HG03097 (cell line): ENCODE measurements around the gene PLPP3.

Experiments used
- ATAC-seq: cut with Tn5 transposase; IDR thresholded peaks from one replicate; pipeline ENCODE4 v1.9.1; 2021; ENCODE audit not compliant: unreplicated experiment, low FRiP score

Gene PLPP3

DNA sequence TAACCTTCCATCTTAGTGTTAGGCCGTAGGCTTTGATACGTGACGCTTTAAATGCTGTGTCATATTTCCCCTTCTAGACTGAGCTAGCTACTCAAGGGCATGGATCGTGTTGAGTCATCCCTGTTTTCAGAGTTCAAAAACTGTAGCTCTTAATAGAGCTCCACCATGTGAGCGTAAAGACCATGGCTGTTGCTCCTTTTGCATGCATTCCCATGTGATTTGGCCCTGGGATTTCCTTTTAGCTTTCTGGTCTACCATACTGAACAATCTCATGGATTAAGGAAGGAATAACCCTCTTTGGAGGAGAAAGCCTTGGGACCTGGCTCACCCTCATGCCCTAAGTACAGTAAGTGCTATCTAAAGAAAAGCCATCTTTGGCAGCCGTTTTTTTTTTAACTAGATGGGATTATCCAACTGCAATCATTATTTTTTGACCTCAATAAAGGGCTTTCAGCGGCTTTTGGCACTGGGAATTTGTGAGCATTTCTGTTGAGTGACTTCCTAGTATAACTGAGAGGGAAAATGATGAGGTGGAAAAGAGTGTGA is 76.6 kb downstream of the PLPP3 start:
- no peak for ATAC-seq

DNA sequence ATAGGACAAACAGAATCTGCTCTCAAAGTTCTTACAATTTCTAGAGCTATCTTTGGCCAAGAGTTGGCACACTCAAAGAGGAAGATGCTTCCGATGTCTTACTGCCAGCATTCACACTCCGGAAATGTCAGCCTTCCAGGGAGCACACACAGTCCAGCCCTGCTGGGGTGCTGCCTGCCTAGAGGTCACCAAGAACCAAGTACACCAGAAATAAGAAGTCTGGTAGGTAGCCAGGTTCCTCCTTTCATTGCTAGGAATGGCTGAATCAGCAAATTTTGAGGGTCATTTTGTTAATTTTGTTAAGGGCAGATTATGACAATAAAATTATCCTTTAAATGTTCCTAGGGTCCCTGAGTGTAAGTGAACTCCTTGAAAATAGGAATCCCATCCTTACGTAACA is 77.5 kb downstream of the PLPP3 start:
- no peak for ATAC-seq

DNA sequence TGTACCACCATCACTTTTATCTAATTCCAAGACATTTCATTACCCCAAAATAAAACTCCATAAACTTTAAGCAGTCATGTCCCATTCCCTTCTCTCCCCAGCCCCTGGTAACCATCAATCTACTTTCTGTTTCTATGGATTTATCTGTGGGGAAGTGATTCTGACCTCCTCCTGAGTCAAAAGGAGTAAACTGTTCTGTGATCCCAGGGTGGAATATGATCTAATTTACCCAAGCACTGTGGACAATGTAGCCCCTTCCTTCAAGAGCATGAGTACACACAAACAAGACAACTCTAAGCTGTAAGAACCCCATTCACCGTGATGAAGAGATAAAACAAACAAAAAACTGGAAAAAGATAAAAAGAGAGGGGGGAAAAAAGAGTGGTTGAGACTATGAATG is 77.9 kb downstream of the PLPP3 start:
- no peak for ATAC-seq

DNA sequence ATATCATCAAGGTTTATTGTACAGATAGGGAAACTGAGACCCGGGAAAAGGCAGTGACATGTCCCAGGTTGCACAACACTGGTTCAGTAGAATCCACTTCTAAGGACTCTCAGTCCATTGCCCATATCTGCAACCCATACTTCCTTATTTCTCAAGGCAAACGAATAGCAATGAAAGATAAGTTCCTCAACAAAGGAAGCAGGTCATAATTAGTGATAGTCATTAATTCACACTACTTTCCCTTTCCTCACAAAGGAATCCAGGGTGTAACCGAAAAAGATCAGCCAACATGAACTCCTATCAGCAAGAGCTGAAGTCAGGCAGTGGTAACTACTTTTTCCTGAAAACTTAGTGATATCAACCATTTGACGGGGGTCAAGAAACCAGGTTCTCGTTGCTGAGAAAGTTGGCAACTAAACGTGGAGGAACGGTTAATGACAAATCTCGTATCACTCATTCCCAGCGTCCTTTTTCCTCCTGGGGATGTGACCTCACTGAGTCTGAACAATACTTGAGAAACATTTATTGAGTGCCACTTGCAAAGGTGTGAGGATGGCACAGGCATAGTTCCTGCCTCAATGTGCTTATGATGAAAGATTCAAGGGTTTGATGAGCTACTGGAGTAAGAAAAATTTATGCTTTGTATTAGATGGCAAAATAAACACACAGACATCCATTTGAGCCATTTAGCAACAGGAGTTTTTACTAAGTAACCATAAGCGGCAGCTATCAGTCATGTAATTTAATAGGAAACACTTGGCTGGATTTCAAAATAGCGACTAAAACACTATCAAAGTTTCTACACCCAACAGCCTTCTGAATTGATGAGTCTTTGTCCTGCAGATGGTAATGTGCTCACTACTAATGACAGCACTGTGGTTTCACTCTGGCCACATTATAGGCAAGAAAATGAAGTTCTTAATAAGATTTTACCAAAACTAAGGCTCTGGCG is 82.3 kb downstream of the PLPP3 start:
- ATAC-seq, result no peak

DNA sequence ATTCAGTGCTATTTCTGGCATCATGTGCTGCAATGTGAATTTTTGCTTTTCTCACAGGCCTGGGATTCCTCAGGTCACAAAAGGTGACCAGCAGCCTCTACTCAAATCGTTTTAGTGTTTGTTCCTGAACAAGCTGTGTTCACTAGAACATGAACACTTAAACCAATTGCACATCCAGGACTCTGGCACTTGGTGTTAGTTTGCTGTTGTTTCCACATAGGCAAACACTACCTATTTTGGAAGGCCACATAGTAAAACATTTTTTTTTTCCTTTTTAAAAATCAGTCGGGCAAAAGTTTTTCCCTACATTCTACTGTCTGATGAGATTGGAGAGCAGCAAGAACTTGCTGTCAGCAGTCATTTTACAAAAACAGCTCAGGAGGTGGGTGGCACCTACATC is 83.2 kb downstream of the PLPP3 start:
- ATAC-seq, result no peak

DNA sequence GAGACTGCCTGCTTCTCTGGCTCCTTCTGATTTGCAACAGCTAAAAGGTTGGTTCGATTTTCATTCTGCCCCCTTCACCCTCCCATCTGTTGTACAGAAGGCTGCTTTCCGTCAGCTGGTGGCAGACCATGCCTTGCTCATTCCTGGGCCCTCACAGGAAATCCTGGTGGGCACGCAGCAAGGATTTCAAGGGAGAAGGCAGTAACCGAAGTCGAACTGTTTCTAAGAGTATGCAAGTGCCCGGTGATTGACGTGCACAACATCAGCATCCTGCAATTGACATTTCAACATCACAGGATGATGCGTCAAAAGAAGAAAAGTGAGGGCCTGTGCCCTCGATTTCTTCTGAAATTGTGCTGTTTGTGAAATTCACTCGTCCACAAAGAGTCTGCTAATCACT is 83.8 kb downstream of the PLPP3 start:
- no peak for ATAC-seq

DNA sequence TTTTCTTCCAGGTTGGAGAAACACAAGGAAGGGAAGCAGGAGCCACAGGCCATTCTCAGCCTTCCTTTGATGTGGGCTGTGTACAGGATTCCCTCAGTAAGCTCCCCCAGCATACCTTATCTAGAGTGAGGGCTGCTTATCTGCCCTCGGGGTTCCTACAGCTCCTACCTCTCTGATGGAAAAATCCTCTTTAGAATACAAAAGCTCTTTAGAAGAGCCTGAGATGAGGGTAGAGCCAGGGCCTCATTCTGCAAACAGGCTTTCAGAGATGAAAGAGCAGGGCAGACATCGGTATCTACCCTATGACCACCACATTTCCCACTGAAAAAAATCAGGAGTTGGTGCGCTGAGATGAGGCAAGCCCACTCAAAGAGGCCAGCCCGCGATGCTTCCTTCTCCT is 85.1 kb downstream of the PLPP3 start:
- ATAC-seq, result no peak

DNA sequence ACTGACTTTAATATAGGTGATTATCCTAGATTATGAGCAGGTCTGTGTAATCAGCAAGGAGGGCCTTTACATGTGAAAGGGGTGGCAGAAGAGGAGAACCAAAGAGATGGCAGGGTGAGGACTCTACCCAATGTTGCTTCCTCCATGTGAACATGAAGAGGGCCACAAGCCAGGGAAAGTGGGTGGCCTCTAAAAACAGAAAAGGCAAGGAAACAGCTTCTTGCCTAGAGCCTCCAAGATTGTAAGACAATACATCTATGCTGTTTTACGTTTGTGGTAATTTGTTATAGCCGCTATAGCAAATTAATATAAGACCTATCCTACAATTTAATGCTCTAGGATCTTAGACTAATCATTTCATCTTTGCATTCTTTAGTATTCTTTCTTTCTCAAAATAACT is 85.5 kb downstream of the PLPP3 start:
- ATAC-seq, result no peak

DNA sequence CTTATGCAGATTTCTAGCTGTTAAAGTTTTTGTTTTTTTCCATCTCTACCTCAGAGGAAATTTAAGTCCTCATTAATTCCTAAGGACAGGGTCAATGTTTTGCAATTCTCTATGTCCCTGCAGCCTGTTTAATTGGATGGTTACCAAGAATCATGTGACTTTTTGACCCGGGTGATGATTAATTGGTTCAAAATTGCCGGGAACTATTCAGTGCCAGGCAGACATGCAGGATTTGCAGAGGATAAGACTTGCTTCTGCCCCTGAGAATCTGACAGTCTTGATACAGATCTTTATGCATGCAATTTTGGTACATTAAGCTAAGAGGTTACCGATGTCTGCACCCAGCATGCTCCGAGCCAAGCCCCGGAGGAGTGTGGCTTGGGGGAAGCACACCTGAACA is 87.9 kb downstream of the PLPP3 start:
- no peak for ATAC-seq

DNA sequence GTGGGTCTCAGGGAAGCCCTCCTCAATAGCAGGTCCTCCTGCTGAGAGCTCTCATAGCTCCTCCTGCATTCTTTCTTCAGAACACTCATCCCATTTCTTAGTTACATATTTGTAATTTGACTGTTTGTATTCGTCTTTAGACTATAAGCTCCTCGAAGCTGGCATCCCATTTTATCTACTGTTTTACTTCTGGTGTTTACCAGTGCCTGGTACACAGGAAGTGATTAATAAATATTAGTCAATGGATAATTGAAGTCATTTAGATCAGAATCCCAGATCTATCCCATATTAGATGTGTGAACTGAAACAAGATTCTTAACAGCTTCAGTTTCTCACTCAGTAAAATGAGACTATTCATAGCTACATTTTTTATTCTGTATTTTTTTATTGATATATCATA is 88.7 kb downstream of the PLPP3 start:
- no peak for ATAC-seq

DNA sequence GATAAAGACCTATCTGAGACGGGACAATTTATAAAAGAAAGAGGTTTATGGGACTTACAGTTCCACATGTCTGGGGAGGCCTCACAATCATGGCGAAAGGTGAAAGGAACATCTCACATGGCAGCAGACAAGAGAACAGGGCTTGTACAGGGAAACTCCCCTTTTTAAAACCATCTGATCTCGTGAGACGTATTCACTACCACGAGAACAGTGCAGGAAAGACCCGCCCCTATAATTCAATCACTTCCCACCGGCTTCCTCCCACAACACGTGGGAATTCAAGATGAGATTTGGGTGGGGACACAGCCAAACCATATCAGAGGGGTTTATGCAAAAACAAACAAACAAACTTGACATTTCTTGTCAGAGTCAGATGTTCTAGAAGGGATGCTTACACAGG is 89.7 kb downstream of the PLPP3 start:
- no peak for ATAC-seq

DNA sequence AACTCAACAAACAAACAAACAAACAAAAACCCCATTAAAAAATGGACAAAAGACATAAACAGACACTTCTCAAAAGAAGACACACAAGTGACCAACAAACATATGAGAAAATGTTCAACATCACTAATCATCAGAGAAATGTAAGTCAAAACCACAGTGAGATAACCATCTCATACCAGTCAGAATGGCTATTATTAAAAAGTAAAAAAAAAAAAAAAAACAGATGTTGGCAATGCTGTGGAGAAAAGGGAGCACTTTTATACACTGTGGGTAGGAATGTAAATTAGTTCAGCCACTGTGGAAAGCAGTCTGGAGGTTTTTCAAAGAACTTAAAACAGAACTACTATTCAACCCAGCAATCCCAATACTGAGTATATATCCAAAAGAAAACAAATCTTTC is 94.7 kb downstream of the PLPP3 start:
- ATAC-seq, result no peak

DNA sequence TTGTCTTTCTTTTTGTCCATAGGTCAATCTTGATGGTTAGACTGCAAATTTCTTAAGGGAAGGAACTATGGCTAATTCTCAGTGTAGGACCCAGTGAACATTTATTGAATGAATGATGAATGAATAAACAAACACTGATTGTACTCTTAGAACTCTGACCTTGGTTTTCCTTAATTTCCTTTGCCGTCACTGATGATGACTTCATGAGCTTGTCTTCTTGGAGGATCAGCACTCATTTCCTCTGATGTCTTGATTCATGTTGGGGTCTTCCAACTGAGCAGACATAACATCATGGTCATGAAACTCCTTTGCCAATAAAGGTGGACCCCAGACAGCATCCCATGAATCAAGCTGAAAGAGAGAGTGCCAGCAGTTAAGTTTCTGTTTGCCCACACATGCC is 96.3 kb downstream of the PLPP3 start:
- ATAC-seq, result no peak

DNA sequence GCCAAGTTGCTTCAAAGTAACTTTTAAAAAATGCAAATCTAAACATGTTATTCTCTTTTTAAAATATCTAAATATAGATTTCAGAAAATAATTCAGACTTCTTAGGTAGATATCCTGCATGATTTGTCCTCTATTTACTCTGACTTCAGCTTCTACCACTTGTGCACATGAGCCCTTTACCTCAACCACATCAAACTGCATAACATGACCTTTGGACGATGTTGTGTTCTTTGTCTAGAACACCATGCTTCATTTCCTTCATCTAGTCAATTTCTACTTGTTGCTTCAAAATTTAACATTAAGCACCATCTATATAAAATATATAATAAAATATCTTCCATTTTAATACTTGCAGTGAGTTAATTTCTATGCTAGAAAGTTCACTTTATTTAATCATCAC is 96.9 kb downstream of the PLPP3 start:
- ATAC-seq, result no peak

DNA sequence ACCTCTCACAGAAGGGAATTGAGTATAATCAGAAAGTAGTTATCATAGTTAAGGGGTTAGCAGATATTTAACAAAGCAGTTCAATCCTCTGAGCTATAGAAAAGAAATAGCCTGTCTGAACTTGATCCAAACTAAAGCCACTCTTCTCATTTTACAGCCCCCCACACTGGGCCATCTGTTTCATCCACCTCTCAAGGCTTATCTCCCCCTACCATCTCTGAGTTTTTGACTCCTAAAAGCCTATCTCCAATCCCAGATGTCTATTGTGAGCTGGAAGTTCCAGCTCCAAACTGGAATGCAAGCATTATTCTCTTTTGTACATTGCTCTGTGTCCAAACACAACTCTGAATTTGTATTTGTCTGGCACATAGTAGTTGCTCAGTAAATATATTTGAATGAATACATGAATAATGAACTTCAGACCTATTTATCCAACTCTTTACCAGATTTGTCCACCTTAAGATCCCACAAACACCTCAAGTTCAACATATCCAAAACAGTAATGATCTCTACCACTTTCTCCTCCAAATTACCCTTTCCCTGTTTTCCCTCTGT is 98.1 kb downstream of the PLPP3 start:
- no peak for ATAC-seq

DNA sequence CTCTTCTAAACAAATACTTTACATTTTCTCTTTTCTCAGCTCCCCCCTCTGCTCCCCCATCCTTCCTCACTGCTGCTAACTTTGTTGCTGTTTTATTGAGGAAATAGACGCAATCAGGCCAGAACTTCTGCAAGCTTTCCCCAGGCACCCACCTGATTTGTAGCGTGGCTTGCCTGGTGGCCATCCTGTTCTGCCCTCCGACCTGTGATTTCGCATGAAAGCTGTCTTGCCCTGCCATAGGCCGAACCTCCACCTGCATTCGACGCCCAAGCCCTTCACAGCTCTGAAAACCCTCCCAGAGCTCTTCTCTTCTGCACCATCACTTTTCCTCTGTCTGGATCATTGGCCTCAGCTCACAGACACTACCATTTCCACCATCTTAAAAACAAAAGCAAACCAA is 100.6 kb downstream of the PLPP3 start:
- ATAC-seq, result no peak

DNA sequence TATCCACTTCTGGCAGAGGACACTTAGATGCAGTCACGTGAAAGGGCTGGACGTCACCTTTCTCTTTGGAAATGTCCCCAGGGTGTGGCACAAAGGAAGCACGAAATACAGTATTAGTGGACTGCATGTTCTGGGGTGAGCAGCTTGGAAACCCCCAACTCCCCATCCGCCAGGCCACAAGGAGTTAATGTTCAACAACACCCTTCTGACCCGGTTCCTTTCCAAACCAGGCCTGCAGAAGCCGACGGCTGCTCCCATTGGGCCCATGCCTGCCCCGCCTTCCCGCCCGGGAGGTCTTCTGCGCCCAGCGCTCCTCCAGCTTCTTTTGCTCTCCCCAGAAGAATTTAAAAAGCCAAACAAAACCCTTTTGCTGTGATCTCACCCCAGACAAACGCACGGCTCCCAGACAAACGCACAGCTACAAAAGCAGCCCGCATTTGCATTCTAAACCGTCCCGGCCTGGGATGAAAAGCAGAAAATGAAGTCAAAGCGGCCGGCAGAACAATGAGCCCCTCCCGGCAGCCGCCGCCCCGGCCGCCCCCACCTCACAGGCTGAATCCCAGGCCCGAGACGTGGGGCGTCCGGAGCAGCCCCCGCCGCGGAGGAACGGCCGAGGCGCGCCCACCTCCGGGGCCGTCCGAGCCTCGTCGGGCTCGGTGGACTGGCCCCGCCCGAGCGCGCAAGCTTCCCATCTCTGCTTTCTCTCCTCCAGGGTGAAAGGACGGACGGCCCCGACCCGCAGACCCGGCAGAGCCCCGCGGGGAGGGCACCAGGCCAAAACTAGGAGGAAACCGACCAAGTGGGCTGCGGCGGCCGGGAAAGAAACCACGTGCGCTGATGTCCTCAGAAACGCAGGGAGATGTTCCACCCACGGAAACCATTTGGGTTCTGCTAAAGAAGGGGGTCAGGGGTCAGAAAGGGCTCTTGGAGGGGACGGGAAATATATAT is 101.9 kb downstream of the PLPP3 start:
- no peak for ATAC-seq

DNA sequence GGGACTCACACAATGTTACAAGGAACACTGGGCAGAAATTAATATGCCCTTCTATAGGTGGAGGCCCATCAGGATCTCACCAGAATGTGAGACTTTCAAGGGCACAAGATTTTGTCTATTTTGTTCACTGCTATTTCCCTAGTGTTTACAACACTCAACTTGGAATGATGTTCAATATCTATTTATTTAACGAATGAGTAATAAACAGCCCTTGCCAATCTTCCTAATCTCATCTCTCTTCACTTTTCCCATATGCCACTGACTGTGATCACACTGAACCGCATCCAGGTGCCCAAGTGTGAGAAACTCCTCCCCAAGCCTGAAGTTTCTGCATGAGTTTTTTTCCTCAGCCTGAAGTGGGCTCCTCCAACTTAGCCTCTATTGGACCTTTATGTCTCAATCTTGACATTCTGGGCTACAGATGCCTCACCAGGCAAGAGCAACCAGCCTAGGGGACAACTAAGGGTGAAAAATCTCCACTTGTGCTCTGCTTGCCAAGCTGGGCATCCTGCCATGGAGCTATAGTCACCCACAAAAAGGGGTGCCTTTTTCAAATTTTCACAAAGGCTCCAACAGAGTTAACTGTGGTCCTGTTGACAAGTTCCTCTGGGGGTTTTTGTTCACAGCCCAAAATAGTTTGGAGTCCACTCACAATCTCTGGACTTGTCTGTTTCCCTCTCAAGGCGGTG is 105.6 kb downstream of the PLPP3 start:
- no peak for ATAC-seq

DNA sequence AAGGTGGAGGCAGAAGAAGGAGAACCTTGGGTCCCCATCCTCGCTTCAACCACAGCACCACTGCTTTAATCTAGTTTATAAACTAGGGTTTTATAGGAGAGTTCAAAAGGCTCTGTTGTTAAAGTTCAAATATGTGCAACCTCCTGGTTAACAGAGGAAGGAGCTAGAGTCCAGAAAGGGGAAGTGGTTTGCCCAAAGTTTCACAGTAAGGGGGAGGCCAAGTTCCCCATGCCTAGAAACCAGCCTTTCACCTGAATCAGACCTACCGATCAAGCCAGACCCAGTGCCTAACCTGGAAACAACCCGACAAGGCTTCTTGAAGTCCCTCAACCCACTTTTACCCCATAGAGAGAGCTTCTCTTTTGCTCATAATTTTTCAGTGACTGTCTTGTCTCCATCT is 106.5 kb downstream of the PLPP3 start:
- ATAC-seq, result peak; percentile 77

DNA sequence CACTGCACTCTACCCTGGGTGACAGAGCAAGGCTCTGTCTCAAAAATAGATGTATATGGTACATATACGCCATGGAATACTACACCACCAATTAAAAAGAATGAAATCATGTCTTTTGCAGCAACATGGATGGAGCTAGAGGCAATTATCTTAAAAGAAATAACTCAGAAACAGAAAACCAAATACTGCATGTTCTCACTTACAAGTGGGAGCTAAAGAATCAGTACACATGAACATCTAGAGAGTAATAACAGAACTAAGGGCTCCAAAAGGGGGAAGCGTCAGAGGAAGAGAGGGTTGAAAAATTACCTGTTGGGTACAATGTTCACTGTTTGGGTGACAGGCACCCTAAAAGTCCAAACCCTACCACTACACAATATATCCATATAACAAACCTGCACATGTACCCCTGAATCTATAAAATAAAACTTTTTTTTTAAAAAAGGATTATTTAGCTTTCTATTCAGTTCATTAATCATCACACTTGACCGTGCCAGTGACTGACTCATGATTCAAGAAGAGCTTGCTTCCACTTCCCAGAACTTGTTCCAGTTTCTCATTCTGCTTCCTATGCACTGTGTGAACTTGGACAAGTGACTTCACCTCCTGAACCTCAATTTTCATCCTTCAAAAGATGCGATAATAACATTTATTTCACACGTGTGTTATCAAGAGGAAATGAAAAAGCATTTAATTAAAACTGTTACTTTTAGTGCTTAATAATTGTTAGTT is 109.6 kb downstream of the PLPP3 start:
- ATAC-seq, result no peak
